Endodermal cell (in vitro differentiated cells): ENCODE measurements around the gene SYCE1L. TPM values are rescaled to one million over a fixed set of nuclear protein-coding genes. Genes with fewer than 3 reads are reported as not detected.
A peak's percentile ranks its signal among the peaks of the same experiment; 100 is the strongest.

Source experiments
- DNase-seq: peaks from one replicate; pipeline ENCODE4 v3.0.0-alpha.2; 2017
- H3K27ac ChIP-seq: 2 replicates; pipeline ENCODE4 v1.5.1; 2013; ENCODE audit warnings: mild to moderate bottlenecking, low read depth, low read length, moderate library complexity
- H3K27me3 ChIP-seq: 2 replicates; pipeline ENCODE4 v1.6.1; 2013; ENCODE audit warnings: mild to moderate bottlenecking, low read length, moderate library complexity; ENCODE audit not compliant: insufficient read depth, control insufficient read depth, poor library complexity, severe bottlenecking
- H3K36me3 ChIP-seq: 2 replicates; pipeline ENCODE4 v1.7.0; 2013; ENCODE audit warnings: mild to moderate bottlenecking, low read length, moderate library complexity; ENCODE audit not compliant: control insufficient read depth, insufficient read depth
- H3K4me1 ChIP-seq: one replicate; pipeline ENCODE4 v1.7.0; 2013; ENCODE audit warnings: low read length; ENCODE audit not compliant: control insufficient read depth, insufficient read depth
- H3K4me3 ChIP-seq: 2 replicates; pipeline ENCODE4 v1.5.1; 2013; ENCODE audit warnings: mild to moderate bottlenecking, low read length, moderate library complexity
- H3K9ac ChIP-seq: 2 replicates; pipeline ENCODE4 v1.6.1; 2013; ENCODE audit warnings: mild to moderate bottlenecking, low read length, moderate library complexity; ENCODE audit not compliant: poor library complexity, severe bottlenecking; ENCODE audit errors: extremely low read depth
- H3K9me3 ChIP-seq: 2 replicates; pipeline ENCODE4 v1.6.1; 2013; ENCODE audit warnings: mild to moderate bottlenecking, low read length, moderate library complexity; ENCODE audit not compliant: control insufficient read depth
- H3K27ac Mint-ChIP-seq: 2 replicates; pipeline ENCODE4 v1.8.0; 2020; ENCODE audit warnings: mixed read lengths
- H3K27me3 Mint-ChIP-seq: 2 replicates; pipeline ENCODE4 v1.8.0; 2021; ENCODE audit warnings: mild to moderate bottlenecking, mixed read lengths; ENCODE audit not compliant: insufficient read depth
- H3K36me3 Mint-ChIP-seq: 2 replicates; pipeline ENCODE4 v1.8.0; 2020; ENCODE audit warnings: low read depth, mixed read lengths
- H3K4me1 Mint-ChIP-seq: 2 replicates; pipeline ENCODE4 v1.8.0; 2020; ENCODE audit warnings: mixed read lengths
- H3K4me3 Mint-ChIP-seq: 2 replicates; pipeline ENCODE4 v1.8.0; 2020; ENCODE audit warnings: mild to moderate bottlenecking, moderate library complexity, mixed read lengths
- H3K9me3 Mint-ChIP-seq: 2 replicates; pipeline ENCODE4 v1.8.0; 2020; ENCODE audit warnings: mild to moderate bottlenecking, mixed read lengths
- WGBS, 2 experiments: methylation state at CpG; one replicate each; pipeline versions ENCODE4 v1.1.5 to v1.1.7; 2013; ENCODE audit warnings: missing lambda C conversion rate in 2 of 2, mixed read lengths in 1 of 2; ENCODE audit not compliant: insufficient coverage in 1 of 2, insufficient read length in 1 of 2; 5-methylcytosine and 5-hydroxymethylcytosine counted together
- total RNA-seq, 2 donors: library from RNA; stranded (reverse); fragmentation: NEBNext Ultra II Directional in 1 of 2; extraction: Animal tissue kit (Norgen Biotek cat#: 25700) in 1 of 2; gene quantifications; 2 replicates in 1 of 2; 3 replicates in 1 of 2; pipeline ENCODE4 v1.2.1, GENCODE V29; 2021
- TF ChIP-seq, protein P1 (sequence below): fragments of 200-600 bp; sonication (generic); conservative IDR thresholded peaks from 2 replicates; pipeline ENCODE4 v1.5.0; 2021; ENCODE audit warnings: antibody characterized with exemption, mild to moderate bottlenecking

Gene SYCE1L
- total RNA-seq, 2 donors from 2014 or later: 13.6 to 19.9 TPM

- Mint-ChIP-seq H3K36me3 (no peaks in the 10 kb centered on the region), H3K9me3 (no peaks in the 10 kb centered on the region), H3K4me3 (no peak overlapping the region), H3K4me1 (peaks cover 2% of the 10 kb centered on the region), H3K27ac (no peak overlapping the region), H3K27me3 (peaks cover 58% of the 10 kb centered on the region)
- Histone ChIP-seq H3K9ac (no peak overlapping the region), H3K4me3 (no peak overlapping the region), H3K36me3 (no peaks in the 10 kb centered on the region), H3K4me1 (no peaks in the 10 kb centered on the region), H3K9me3 (no peaks in the 10 kb centered on the region), H3K27ac (no peak overlapping the region), H3K27me3 (peaks cover 85% of the 10 kb centered on the region)
- WGBS, 2 experiments: 71 to 90% methylated on average over 2 to 5 of the region's 5 CpGs
- TF ChIP-seq, protein P1, sequence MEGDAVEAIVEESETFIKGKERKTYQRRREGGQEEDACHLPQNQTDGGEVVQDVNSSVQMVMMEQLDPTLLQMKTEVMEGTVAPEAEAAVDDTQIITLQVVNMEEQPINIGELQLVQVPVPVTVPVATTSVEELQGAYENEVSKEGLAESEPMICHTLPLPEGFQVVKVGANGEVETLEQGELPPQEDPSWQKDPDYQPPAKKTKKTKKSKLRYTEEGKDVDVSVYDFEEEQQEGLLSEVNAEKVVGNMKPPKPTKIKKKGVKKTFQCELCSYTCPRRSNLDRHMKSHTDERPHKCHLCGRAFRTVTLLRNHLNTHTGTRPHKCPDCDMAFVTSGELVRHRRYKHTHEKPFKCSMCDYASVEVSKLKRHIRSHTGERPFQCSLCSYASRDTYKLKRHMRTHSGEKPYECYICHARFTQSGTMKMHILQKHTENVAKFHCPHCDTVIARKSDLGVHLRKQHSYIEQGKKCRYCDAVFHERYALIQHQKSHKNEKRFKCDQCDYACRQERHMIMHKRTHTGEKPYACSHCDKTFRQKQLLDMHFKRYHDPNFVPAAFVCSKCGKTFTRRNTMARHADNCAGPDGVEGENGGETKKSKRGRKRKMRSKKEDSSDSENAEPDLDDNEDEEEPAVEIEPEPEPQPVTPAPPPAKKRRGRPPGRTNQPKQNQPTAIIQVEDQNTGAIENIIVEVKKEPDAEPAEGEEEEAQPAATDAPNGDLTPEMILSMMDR: no peak
- DNase-seq: no peak
Observed at GRCh38 chr16:77227745-77228144, 28.5 kb downstream of the SYCE1L start.

DNA sequence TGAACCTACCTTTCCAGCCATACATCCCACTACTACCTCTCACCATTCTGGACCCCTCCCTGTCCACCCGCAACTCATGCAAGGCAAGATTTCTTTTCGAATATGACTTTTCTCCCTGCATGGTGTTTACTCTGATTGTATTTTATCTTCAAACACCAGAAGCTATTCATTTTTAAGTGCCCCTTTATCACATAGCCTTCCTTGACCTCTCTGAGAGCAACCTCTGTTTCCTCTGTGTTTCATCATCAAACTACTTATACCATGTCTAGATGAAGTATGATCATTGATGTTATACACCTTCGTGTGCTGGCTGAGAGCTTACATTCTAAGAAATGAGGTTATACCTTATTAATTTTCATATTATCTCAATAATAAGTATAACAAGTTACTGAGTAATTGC lies 31.8 kb downstream of the SYCE1L start:
- Histone ChIP-seq H3K36me3 (no peaks in the 10 kb centered on the region), H3K27me3 (peaks cover 55% of the 10 kb centered on the region), H3K9me3 (no peaks in the 10 kb centered on the region), H3K9ac (no peak overlapping the region), H3K4me3 (no peak overlapping the region), H3K4me1 (peaks cover 3% of the 10 kb centered on the region), H3K27ac (no peak overlapping the region)
- Mint-ChIP-seq H3K9me3 (no peaks in the 10 kb centered on the region), H3K27ac (no peak overlapping the region), H3K27me3 (peaks cover 34% of the 10 kb centered on the region), H3K4me3 (no peak overlapping the region), H3K36me3 (no peaks in the 10 kb centered on the region), H3K4me1 (peaks cover 12% of the 10 kb centered on the region)
- DNase-seq: no peak
- 90 to 93% methylated on average over 2 of the region's 3 CpGs for WGBS, 2 experiments
- TF ChIP-seq, protein P1: no peak

- peaks cover 31% of the 10 kb centered on the region for H3K4me1 Mint-ChIP-seq
- no peak overlapping the region for H3K4me3 Mint-ChIP-seq
- Histone ChIP-seq H3K27me3 (peaks cover 27% of the 10 kb centered on the region), H3K4me1 (peaks cover 3% of the 10 kb centered on the region), H3K9ac (no peak overlapping the region), H3K27ac (no peak overlapping the region), H3K36me3 (no peaks in the 10 kb centered on the region), H3K4me3 (no peak overlapping the region), H3K9me3 (no peaks in the 10 kb centered on the region)
- no peaks in the 10 kb centered on the region for H3K36me3 Mint-ChIP-seq
- WGBS, 2 experiments: 86 to 100% methylated on average over 5 to 9 of the region's 9 CpGs
- TF ChIP-seq, protein P1: no peak
- peaks cover 12% of the 10 kb centered on the region for H3K27me3 Mint-ChIP-seq
- DNase-seq: no peak
- no peaks in the 10 kb centered on the region for H3K9me3 Mint-ChIP-seq
- peak overlapping the region; percentile 22 for H3K27ac Mint-ChIP-seq
Observed at GRCh38 chr16:77233799-77234519, 34.8 kb downstream of the SYCE1L start.
